IMR-90 (cell line): ENCODE data around the gene IMPG1. TPM values are rescaled to one million over a fixed set of nuclear protein-coding genes. Genes with fewer than 3 reads are reported as not detected.

Experiments
- ATAC-seq: fragments of 200-7000 bp; cut with Tn5 transposase; 2 replicates; pipeline ENCODE4 v1.9.1; 2020; ENCODE audit warnings: low read depth, mild to moderate bottlenecking, moderate library complexity
- BruUV-seq: library from RNA; stranded (reverse); fragments of 400-500 nt; replicated peaks from 2 replicates; lab custom pipeline; 2021; lab: Mats Ljungman, UMichigan
- CTCF ChIA-PET: fragments of 300-600 bp; formaldehyde crosslinking; extraction: SDS; loops from one replicate; lab custom pipeline; 2021; ENCODE audit warnings: antibody characterized with exemption; lab: Yijun Ruan, JAX
- POLR2A ChIA-PET: fragments of 300-600 bp; sonication (Branson Sonifier 250); formaldehyde crosslinking; loops from one replicate; lab custom pipeline; 2022; ENCODE audit warnings: antibody characterized with exemption; ENCODE audit not compliant: unreplicated experiment; lab: Charles Lee
- DNase-seq: peaks from one replicate; pipeline ENCODE4 v3.0.0; 2013
- H2AFZ ChIP-seq: replicated peaks from 2 replicates; pipeline ENCODE3; 2013; ENCODE audit warnings: low read length, mild to moderate bottlenecking; ENCODE audit not compliant: poor library complexity
- H2AK5ac ChIP-seq: 2 replicates; pipeline ENCODE4 v1.6.1; 2013; ENCODE audit warnings: low read depth, low read length, inconsistent platforms
- H2AK9ac ChIP-seq: replicated peaks from 2 replicates; pipeline ENCODE3; 2013; ENCODE audit warnings: mild to moderate bottlenecking, low read depth, low read length, moderate library complexity; ENCODE audit not compliant: poor library complexity
- H2BK120ac ChIP-seq: 2 replicates; pipeline ENCODE4 v1.6.1; 2013; ENCODE audit warnings: low read depth, low read length, inconsistent platforms
- H2BK15ac ChIP-seq: 3 replicates; pipeline ENCODE4 v1.6.1; 2013; ENCODE audit warnings: low read depth, low read length, inconsistent platforms
- H2BK20ac ChIP-seq: 2 replicates; pipeline ENCODE4 v1.6.1; 2013; ENCODE audit warnings: low read depth, mild to moderate bottlenecking, inconsistent platforms, low read length, moderate library complexity
- H2BK5ac ChIP-seq: 2 replicates; pipeline ENCODE4 v1.6.1; 2013; ENCODE audit warnings: mild to moderate bottlenecking, low read depth, low read length, inconsistent platforms; ENCODE audit not compliant: poor library complexity, severe bottlenecking
- H3K14ac ChIP-seq: replicated peaks from 2 replicates; pipeline ENCODE4 v1.6.1; 2013; ENCODE audit warnings: low read depth, low read length, inconsistent platforms
- H3K18ac ChIP-seq: 2 replicates; pipeline ENCODE4 v1.6.1; 2013; ENCODE audit warnings: low read depth, low read length, control low read depth
- H3K23ac ChIP-seq: 2 replicates; pipeline ENCODE4 v1.6.1; 2013; ENCODE audit warnings: low read depth, low read length, inconsistent platforms
- H3K27ac ChIP-seq: 2 replicates; pipeline ENCODE4 v1.5.1; 2013; ENCODE audit warnings: mild to moderate bottlenecking, control low read depth, low read length; ENCODE audit not compliant: insufficient read depth
- H3K27me3 ChIP-seq: 2 replicates; pipeline ENCODE4 v1.6.1; 2013; ENCODE audit warnings: low read length; ENCODE audit not compliant: control insufficient read depth, insufficient read depth
- H3K36me3 ChIP-seq: 2 replicates; pipeline ENCODE4 v1.6.1; 2013; ENCODE audit warnings: low read length, mixed read lengths; ENCODE audit not compliant: control insufficient read depth, insufficient read depth
- H3K4ac ChIP-seq: 2 replicates; pipeline ENCODE4 v1.6.1; 2013; ENCODE audit warnings: low read depth, low read length, inconsistent platforms
- H3K4me1 ChIP-seq: 2 replicates; pipeline ENCODE4 v1.6.1; 2013; ENCODE audit warnings: low read length, mixed read lengths; ENCODE audit not compliant: control insufficient read depth, insufficient read depth
- H3K4me2 ChIP-seq: 2 replicates; pipeline ENCODE4 v1.6.1; 2013; ENCODE audit warnings: low read depth, mild to moderate bottlenecking, control low read depth, low read length, moderate library complexity
- H3K4me3 ChIP-seq: 2 replicates; pipeline ENCODE4 v1.5.1; 2013; ENCODE audit warnings: low read depth, mild to moderate bottlenecking, control low read depth, low read length, moderate library complexity; ENCODE audit not compliant: insufficient read depth
- H3K56ac ChIP-seq: 2 replicates; pipeline ENCODE4 v1.6.1; 2013; ENCODE audit warnings: low read length, inconsistent platforms; ENCODE audit not compliant: insufficient read depth; ENCODE audit errors: extremely low read depth
- H3K79me1 ChIP-seq, 2 experiments: 2 replicates each; pipeline ENCODE4 v1.6.1; 2013; ENCODE audit warnings: low read length in 2 of 2, inconsistent platforms in 1 of 2, low read depth in 1 of 2
- H3K9ac ChIP-seq: 2 replicates; pipeline ENCODE4 v1.6.1; 2013; ENCODE audit warnings: low read depth, low read length, control low read depth
- H3K9me1 ChIP-seq: 2 replicates; pipeline ENCODE4 v1.6.1; 2013; ENCODE audit warnings: low read length, inconsistent platforms; ENCODE audit not compliant: insufficient read depth
- H3K9me3 ChIP-seq: 2 replicates; pipeline ENCODE4 v1.6.1; 2013; ENCODE audit warnings: low read length; ENCODE audit not compliant: control insufficient read depth, insufficient read depth
- H4K20me1 ChIP-seq: 2 replicates; pipeline ENCODE4 v1.6.1; 2013; ENCODE audit warnings: low read length, inconsistent platforms; ENCODE audit not compliant: insufficient read depth
- H4K5ac ChIP-seq: 2 replicates; pipeline ENCODE4 v1.6.1; 2013; ENCODE audit warnings: mild to moderate bottlenecking, low read depth, low read length, control low read depth
- H4K8ac ChIP-seq, 2 experiments: 2 replicates each; pipeline ENCODE4 v1.6.1; 2013; ENCODE audit warnings: low read depth in 2 of 2, low read length in 2 of 2, control low read depth in 1 of 2, inconsistent platforms in 1 of 2
- H4K91ac ChIP-seq: 2 replicates; pipeline ENCODE4 v1.6.1; 2013; ENCODE audit warnings: low read depth, low read length, inconsistent platforms; ENCODE audit not compliant: insufficient read depth
- BHLHE40 ChIP-seq: fragments of 150-350 bp; IDR thresholded peaks from 2 replicates; pipeline ENCODE4 v1.6.1; 2016; ENCODE audit warnings: mild to moderate bottlenecking, low read depth, low read length
- CEBPB ChIP-seq: IDR thresholded peaks from 2 replicates; pipeline ENCODE4 v1.6.1; 2012; ENCODE audit warnings: low read depth, low read length, improper control_type of control experiment
- CHD1 ChIP-seq: IDR thresholded peaks from 2 replicates; pipeline ENCODE4 v1.6.1; 2012; ENCODE audit warnings: low read depth, low read length, improper control_type of control experiment
- CTCF ChIP-seq: conservative IDR thresholded peaks from 2 replicates; pipeline ENCODE4 v1.5.1; 2012; ENCODE audit warnings: mild to moderate bottlenecking, low read depth, low read length, improper control_type of control experiment
- FOS ChIP-seq: fragments of 150-350 bp; IDR thresholded peaks from 2 replicates; pipeline ENCODE4 v1.6.1; 2016; ENCODE audit warnings: low read depth, low read length
- MAFK ChIP-seq: IDR thresholded peaks from 2 replicates; pipeline ENCODE4 v1.6.1; 2012; ENCODE audit warnings: low read depth, low read length, improper control_type of control experiment
- MAZ ChIP-seq: IDR thresholded peaks from 2 replicates; pipeline ENCODE4 v1.6.1; 2012; ENCODE audit warnings: low read depth, mild to moderate bottlenecking, low read length, improper control_type of control experiment, moderate library complexity, borderline replicate concordance
- MXI1 ChIP-seq: IDR thresholded peaks from 2 replicates; pipeline ENCODE4 v1.6.1; 2012; ENCODE audit warnings: low read depth, mild to moderate bottlenecking, low read length, moderate library complexity, borderline replicate concordance
- NFE2L2 ChIP-seq: fragments of 150-350 bp; IDR thresholded peaks from 2 replicates; pipeline ENCODE4 v1.6.1; 2016; ENCODE audit warnings: low read depth, mild to moderate bottlenecking, low read length
- POLR2A ChIP-seq: IDR thresholded peaks from 2 replicates; pipeline ENCODE4 v1.6.1; 2012; ENCODE audit warnings: mild to moderate bottlenecking, low read depth, low read length
- RAD21 ChIP-seq: IDR thresholded peaks from 2 replicates; pipeline ENCODE4 v1.6.1; 2012; ENCODE audit warnings: low read length, improper control_type of control experiment
- RCOR1 ChIP-seq: IDR thresholded peaks from 2 replicates; pipeline ENCODE4 v1.6.1; 2012; ENCODE audit warnings: mild to moderate bottlenecking, low read length, improper control_type of control experiment; ENCODE audit not compliant: insufficient replicate concordance
- RFX5 ChIP-seq: IDR thresholded peaks from 2 replicates; pipeline ENCODE4 v1.8.0; 2012; ENCODE audit warnings: low read depth, mild to moderate bottlenecking, low read length, moderate library complexity
- SMC3 ChIP-seq: fragments of 150-350 bp; IDR thresholded peaks from 2 replicates; pipeline ENCODE4 v1.6.1; 2016; ENCODE audit warnings: low read depth, mild to moderate bottlenecking, antibody characterized with exemption, low read length, moderate library complexity
- USF2 ChIP-seq: fragments of 150-350 bp; IDR thresholded peaks from 2 replicates; pipeline ENCODE4 v1.6.1; 2017; ENCODE audit warnings: mild to moderate bottlenecking, antibody characterized with exemption, low read length, low read depth
- WGBS, 2 experiments: methylation state at CpG; one replicate each; pipeline versions ENCODE4 v1.1.5 to v1.1.7; 2013; ENCODE audit warnings: missing lambda C conversion rate in 2 of 2; ENCODE audit not compliant: insufficient read length in 1 of 2; ENCODE audit errors: extremely low coverage in 2 of 2; 5-methylcytosine and 5-hydroxymethylcytosine counted together
- dilution Hi-C: fragments of 300-500 bp; cut with HindIII; formaldehyde crosslinking; loops from one replicate; pipeline ENCODE4 v1.14.3; 2018; ENCODE audit warnings: low sequenced_read_pairs; ENCODE audit not compliant: unreplicated experiment
- in situ Hi-C: fragments of 300-500 bp; cut with MboI; formaldehyde crosslinking; loops from 3 replicates; pipeline ENCODE4 v1.14.3; 2019; ENCODE audit warnings: low sequenced_read_pairs, inconsistent platforms, mixed read lengths
- intact Hi-C: fragments of 100-400 bp; cut with micrococcal nuclease; formaldehyde crosslinking; loops from 2 replicates; pipeline ENCODE4 v1.10.0; 2022
- polyA plus RNA-seq, 3 experiments: library from polyadenylated mRNA; depleted of rRNA; stranded (reverse); fragments of >200 nt; gene quantifications; 2 replicates each; pipeline ENCODE4 v1.2.3, GENCODE V29; 2012; ENCODE audit warnings: low replicate concordance in 1 of 3
- total RNA-seq: library from RNA; depleted of rRNA; stranded (reverse); fragments of >200 nt; gene quantifications from 2 replicates; pipeline ENCODE4 v1.2.3, GENCODE V29; 2012
- TF ChIP-seq, protein P1 (sequence below): fragments of 150-350 bp; IDR thresholded peaks from 2 replicates; pipeline ENCODE4 v1.6.1; 2016; ENCODE audit warnings: low read depth, mild to moderate bottlenecking, low read length, moderate library complexity, borderline replicate concordance

The IMPG1 gene
- total and polyA plus RNA-seq, 2 of the 4 experiments (the other 2 are of a cell fraction) = not detected

DNA sequence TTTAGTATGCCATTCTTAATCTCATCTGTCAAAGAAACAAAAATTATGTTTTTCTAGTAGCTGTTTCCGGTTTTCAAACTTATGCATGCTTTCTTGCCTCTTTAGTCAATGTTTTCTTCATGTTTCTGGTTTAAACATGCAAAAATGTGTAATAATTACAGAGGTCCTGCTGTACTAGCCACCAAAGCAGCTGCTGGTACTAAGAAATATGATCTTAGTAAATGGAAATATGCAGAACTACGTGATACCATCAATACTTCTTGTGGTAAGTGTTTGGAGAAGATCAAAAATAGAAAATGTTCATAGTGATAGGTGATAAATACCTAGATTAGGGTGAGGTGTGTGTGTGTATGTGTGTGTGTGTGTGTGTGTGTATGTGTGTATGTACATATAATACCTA, 165.0 kb downstream of the IMPG1 start:
- no peak overlapping the region for H4K91ac ChIP-seq
- no peaks in the 10 kb centered on the region for H3K79me1 ChIP-seq
- H2AFZ ChIP-seq = no peak overlapping the region
- H3K27me3 ChIP-seq = no peaks in the 10 kb centered on the region
- no peak overlapping the region for H3K4me3 ChIP-seq
- H3K27ac ChIP-seq = no peak overlapping the region
- no peak overlapping the region for H3K14ac ChIP-seq
- H3K4ac ChIP-seq = no peak overlapping the region
- dilution Hi-C loops = no loop called here
- H3K4me2 ChIP-seq = no peak overlapping the region
- H2AK5ac ChIP-seq = no peak overlapping the region
- TF ChIP-seq NFE2L2 (no peak), CTCF (no peak), FOS (no peak), CHD1 (no peak), CEBPB (no peak), RCOR1 (no peak), RFX5 (no peak), SMC3 (no peak), USF2 (no peak), BHLHE40 (no peak), POLR2A (no peak), MXI1 (no peak), MAZ (no peak), RAD21 (no peak), MAFK (no peak)
- TF ChIP-seq, protein P1, sequence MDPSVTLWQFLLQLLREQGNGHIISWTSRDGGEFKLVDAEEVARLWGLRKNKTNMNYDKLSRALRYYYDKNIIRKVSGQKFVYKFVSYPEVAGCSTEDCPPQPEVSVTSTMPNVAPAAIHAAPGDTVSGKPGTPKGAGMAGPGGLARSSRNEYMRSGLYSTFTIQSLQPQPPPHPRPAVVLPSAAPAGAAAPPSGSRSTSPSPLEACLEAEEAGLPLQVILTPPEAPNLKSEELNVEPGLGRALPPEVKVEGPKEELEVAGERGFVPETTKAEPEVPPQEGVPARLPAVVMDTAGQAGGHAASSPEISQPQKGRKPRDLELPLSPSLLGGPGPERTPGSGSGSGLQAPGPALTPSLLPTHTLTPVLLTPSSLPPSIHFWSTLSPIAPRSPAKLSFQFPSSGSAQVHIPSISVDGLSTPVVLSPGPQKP = no peak
- ChIA-PET CTCF (no interaction called here), POLR2A (no interaction called here)
- intact Hi-C loops = no loop called here
- H3K9me3 ChIP-seq = no peaks in the 10 kb centered on the region
- no TSS peak for BruUV-seq
- no peaks in the 10 kb centered on the region for H3K36me3 ChIP-seq
- H2AK9ac ChIP-seq = no peak overlapping the region
- in situ Hi-C loops = no loop called here
- H2BK120ac ChIP-seq = no peak overlapping the region
- no peaks in the 10 kb centered on the region for H3K9me1 ChIP-seq
- no peak overlapping the region for H2BK5ac ChIP-seq
- no peak overlapping the region for H2BK15ac ChIP-seq
- H3K56ac ChIP-seq = no peak overlapping the region
- ATAC-seq = no peak
- no peaks in the 10 kb centered on the region for H3K4me1 ChIP-seq
- no peak overlapping the region for H4K5ac ChIP-seq
- no peak for DNase-seq
- H4K8ac ChIP-seq = no peak overlapping the region
- no peak overlapping the region for H3K23ac ChIP-seq
- WGBS, 2 experiments = no CpG with 5 or more reads among the region's 2 CpGs
- no peak overlapping the region for H3K9ac ChIP-seq
- no peak overlapping the region for H2BK20ac ChIP-seq
- no peak overlapping the region for H3K18ac ChIP-seq
- no peaks in the 10 kb centered on the region for H4K20me1 ChIP-seq
